Measurements from ENCODE around the gene TBC1D12.
"Not testable (repeated sequence)": the region's sequence is repeated elsewhere in the genome, so short reads cannot be mapped to it uniquely, and the experiment has no call there.

DNA sequence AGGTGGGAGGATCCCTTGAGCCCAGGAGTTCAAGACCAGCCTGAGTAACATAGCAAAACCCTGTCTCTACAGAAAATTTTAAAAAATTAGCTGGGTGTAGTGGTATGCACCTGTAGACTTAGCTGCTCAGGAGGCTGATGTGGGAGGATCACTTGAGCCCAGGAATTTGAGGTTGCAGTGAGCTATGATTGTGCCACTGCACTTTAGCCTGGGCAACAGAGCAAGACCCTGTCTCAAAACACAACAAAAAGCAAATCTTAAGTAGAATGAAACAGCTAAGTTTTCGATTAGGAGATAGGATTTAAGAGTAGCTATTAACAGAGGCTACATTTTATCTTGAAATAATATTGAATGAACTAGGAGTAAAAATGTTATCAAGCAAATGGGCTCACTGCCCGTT lies 139.9 kb downstream of the TBC1D12 start:
- not testable (repeated sequence) for TF ChIP-seq SUZ12 (IDR thresholded peaks at IDR 0.05; ENCODE audit: extremely low read depth, insufficient read depth, insufficient read length); ZNF274 (IDR thresholded peaks at IDR 0.05; ENCODE audit: low read depth, low read length)
